HepG2 (cell line): ENCODE results near the gene VDAC2. TPM values are rescaled to one million over a fixed set of nuclear protein-coding genes. Genes with fewer than 3 reads are reported as not detected.

Experiments
- CEBPZ ChIP-seq: IDR thresholded peaks from 2 replicates; pipeline ENCODE4 v1.6.1; 2012; ENCODE audit warnings: low read length, improper control_type of control experiment
- DDIT3 ChIP-seq: sonication (generic); formaldehyde crosslinking; IDR thresholded peaks from 2 replicates; pipeline ENCODE4 v1.4.0; 2020; ENCODE audit warnings: mild to moderate bottlenecking, missing genetic modification reagents
- E2F5 ChIP-seq: sonication (generic); formaldehyde crosslinking; conservative IDR thresholded peaks from 2 replicates; pipeline ENCODE4 v1.4.0; 2020; ENCODE audit warnings: missing genetic modification reagents
- HES4 ChIP-seq: sonication (generic); formaldehyde crosslinking; IDR thresholded peaks from 2 replicates; pipeline ENCODE4 v1.9.0; 2021; ENCODE audit warnings: mild to moderate bottlenecking, missing genetic modification reagents, borderline replicate concordance
- NFAT5 ChIP-seq: sonication (generic); formaldehyde crosslinking; IDR thresholded peaks from 2 replicates; pipeline ENCODE4 v1.4.0; 2020; ENCODE audit warnings: missing genetic modification reagents
- PHF21A ChIP-seq: sonication (generic); formaldehyde crosslinking; IDR thresholded peaks from 2 replicates; pipeline ENCODE4 v1.5.0; 2020; ENCODE audit warnings: mild to moderate bottlenecking, missing genetic modification reagents
- REPIN1 ChIP-seq: sonication (generic); formaldehyde crosslinking; IDR thresholded peaks from 2 replicates; pipeline ENCODE4 v1.8.0; 2022; ENCODE audit warnings: missing genetic modification reagents, low read depth, mild to moderate bottlenecking, borderline replicate concordance
- RNF219 ChIP-seq: sonication (generic); formaldehyde crosslinking; IDR thresholded peaks from 2 replicates; pipeline ENCODE4 v1.5.0; 2020; ENCODE audit warnings: mild to moderate bottlenecking, missing genetic modification reagents
- SALL1 ChIP-seq: sonication (generic); formaldehyde crosslinking; IDR thresholded peaks from 2 replicates; pipeline ENCODE4 v1.8.0; 2022; ENCODE audit warnings: mild to moderate bottlenecking, missing genetic modification reagents
- ZNF432 ChIP-seq: sonication (generic); formaldehyde crosslinking; IDR thresholded peaks from 2 replicates; pipeline ENCODE4 v1.5.0; 2020; ENCODE audit warnings: missing genetic modification reagents, mild to moderate bottlenecking, borderline replicate concordance
- polyA plus RNA-seq, 8 experiments: library from polyadenylated mRNA; depleted of rRNA in 3 of 8; stranded (reverse) in 7 of 8; unstranded in 1 of 8; fragments of >200 nt; fragmentation: Illumina TruSeq in 4 of 8; extraction: Trizol in 4 of 8; gene quantifications; 2 replicates each; pipeline versions ENCODE4 v1.2.1 to v1.2.3, GENCODE V29; 2011 to 2016; ENCODE audit warnings: low read depth in 4 of 8, missing spikeins in 1 of 8, mixed read lengths in 1 of 8; ENCODE audit not compliant: insufficient read depth in 1 of 8
- total RNA-seq, 5 experiments: library from RNA; depleted of rRNA; stranded (reverse); fragments of >200 nt; fragmentation: Illumina TruSeq; extraction: Trizol; gene quantifications; 2 replicates each; pipeline ENCODE4 v1.2.3, GENCODE V29; 2016; ENCODE audit warnings: low read depth in 1 of 5
- TF ChIP-seq, protein P1 (sequence below): sonication (generic); formaldehyde crosslinking; IDR thresholded peaks from 2 replicates; pipeline ENCODE4 v1.5.1; 2020; ENCODE audit warnings: mild to moderate bottlenecking, missing genetic modification reagents, borderline replicate concordance
- TF ChIP-seq, protein P2 (sequence below): sonication (generic); formaldehyde crosslinking; IDR thresholded peaks from 2 replicates; pipeline ENCODE4 v1.5.1; 2020; ENCODE audit warnings: missing genetic modification reagents, mild to moderate bottlenecking, borderline replicate concordance

VDAC2 gene
- total and polyA plus RNA-seq, 2 of the 13 experiments (the other 11 are each of a cell fraction or from before 2014, with no cell fraction given): 67.9 to 222 TPM

- TF ChIP-seq REPIN1 (CRISPR knock-in tag) (no peak), PHF21A (CRISPR knock-in tag) (peak; percentile 37; the same call in 1 of the 2 replicates), DDIT3 (CRISPR knock-in tag) (no peak), HES4 (CRISPR knock-in tag) (no peak), RNF219 (no peak), E2F5 (no peak), ZNF432 (CRISPR knock-in tag) (no peak), NFAT5 (CRISPR knock-in tag) (no peak), SALL1 (CRISPR knock-in tag) (peak; percentile 70), CEBPZ (no peak)
- TF ChIP-seq, protein P1, sequence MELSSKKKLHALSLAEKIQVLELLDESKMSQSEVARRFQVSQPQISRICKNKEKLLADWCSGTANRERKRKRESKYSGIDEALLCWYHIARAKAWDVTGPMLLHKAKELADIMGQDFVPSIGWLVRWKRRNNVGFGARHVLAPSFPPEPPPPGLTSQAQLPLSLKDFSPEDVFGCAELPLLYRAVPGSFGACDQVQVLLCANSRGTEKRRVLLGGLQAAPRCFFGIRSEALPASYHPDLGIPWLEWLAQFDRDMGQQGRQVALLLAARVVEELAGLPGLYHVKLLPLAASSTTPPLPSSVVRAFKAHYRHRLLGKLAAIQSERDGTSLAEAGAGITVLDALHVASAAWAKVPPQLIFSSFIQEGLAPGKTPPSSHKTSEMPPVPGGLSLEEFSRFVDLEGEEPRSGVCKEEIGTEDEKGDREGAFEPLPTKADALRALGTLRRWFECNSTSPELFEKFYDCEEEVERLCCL (CRISPR knock-in tag): no peak
- TF ChIP-seq, protein P2, sequence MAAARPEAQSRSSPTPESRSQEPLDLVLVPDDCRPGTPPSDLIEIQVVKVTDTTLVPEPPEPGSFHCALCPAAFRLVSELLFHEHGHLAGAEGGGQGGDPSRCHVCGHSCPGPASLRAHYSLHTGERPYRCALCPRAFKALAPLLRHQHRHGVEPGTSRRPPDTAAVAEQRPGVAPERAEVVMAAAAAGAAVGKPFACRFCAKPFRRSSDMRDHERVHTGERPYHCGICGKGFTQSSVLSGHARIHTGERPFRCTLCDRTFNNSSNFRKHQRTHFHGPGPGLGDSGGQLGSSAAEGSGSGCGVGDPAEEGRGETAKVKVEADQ (CRISPR knock-in tag): no peak
Observed at GRCh38 chr10:75189266-75190096, 21.1 kb upstream of the VDAC2 start (continued).
